Measurements from ENCODE around the gene ST6GAL1. TPM values are rescaled to one million over a fixed set of nuclear protein-coding genes. Genes with fewer than 3 reads are reported as not detected.
A peak's percentile ranks its signal among the peaks of the same experiment; 100 is the strongest.

ST6GAL1 gene
- total RNA-seq, 1 donor from 2014 or later = 84.3 TPM

GRCh38 chr3:186984064-186984463 lies 53.7 kb downstream of the ST6GAL1 start:
- TF ChIP-seq, protein P1, sequence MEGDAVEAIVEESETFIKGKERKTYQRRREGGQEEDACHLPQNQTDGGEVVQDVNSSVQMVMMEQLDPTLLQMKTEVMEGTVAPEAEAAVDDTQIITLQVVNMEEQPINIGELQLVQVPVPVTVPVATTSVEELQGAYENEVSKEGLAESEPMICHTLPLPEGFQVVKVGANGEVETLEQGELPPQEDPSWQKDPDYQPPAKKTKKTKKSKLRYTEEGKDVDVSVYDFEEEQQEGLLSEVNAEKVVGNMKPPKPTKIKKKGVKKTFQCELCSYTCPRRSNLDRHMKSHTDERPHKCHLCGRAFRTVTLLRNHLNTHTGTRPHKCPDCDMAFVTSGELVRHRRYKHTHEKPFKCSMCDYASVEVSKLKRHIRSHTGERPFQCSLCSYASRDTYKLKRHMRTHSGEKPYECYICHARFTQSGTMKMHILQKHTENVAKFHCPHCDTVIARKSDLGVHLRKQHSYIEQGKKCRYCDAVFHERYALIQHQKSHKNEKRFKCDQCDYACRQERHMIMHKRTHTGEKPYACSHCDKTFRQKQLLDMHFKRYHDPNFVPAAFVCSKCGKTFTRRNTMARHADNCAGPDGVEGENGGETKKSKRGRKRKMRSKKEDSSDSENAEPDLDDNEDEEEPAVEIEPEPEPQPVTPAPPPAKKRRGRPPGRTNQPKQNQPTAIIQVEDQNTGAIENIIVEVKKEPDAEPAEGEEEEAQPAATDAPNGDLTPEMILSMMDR (IDR thresholded peaks at IDR 0.05; ENCODE audit: borderline replicate concordance) = no peak
- H3K36me3 ChIP-seq = no peaks in the 10 kb centered on the region
- H3K4me1 ChIP-seq = peaks cover 72% of the 10 kb centered on the region
- DNase-seq = no peak
- intact Hi-C loops (cut with micrococcal nuclease) = no loop called here
- H3K4me3 ChIP-seq = no peak overlapping the region
- H3K27ac ChIP-seq (replicated peaks) = peak overlapping the region; percentile 63
- H3K27me3 ChIP-seq (ENCODE audit: low read depth) = no peaks in the 10 kb centered on the region
- H3K9me3 ChIP-seq (replicated peaks) = no peaks in the 10 kb centered on the region

DNA sequence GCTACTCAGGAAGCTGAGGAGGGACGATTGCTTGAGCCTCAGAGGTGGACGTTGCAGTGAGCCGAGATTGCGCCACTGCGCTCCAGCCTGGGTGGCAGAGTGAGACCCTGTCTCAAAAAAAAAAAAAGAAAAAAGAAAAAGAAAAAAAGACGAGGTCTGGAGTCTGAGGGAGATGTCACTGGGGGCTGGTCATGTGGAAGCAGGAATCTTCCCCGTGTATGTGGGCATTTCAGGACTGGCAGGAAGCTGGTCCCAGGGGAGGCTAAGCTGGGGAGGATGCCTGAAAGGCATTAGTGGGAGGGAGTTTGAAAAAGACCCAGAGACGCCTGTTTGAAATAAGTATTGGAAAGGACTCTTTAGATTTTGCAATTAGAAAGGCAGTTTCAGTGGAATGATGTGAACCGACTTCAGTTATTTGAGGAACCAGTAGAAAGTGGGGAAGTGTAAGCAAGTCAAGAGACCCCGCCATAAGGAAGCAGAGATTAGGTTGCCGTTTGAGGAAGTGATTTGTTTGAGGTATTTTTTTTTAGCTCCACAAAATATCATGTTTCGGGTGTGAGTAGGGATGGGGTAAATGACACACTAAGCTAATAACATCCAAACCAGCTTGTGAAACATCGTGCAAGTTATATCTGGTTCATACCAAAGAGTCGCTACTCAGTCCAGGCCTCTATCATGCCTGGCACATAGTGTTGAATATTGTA lies 55.5 kb downstream of the ST6GAL1 start:
- peak overlapping the region; percentile 65 for H3K27ac ChIP-seq (replicated peaks)
- no peaks in the 10 kb centered on the region for H3K27me3 ChIP-seq (ENCODE audit: low read depth)
- no peaks in the 10 kb centered on the region for H3K36me3 ChIP-seq
- peaks cover 73% of the 10 kb centered on the region for H3K4me1 ChIP-seq
- no peak for DNase-seq
- intact Hi-C loops (cut with micrococcal nuclease) = no loop called here
- H3K4me3 ChIP-seq = peak overlapping the region; percentile 43
- no peaks in the 10 kb centered on the region for H3K9me3 ChIP-seq (replicated peaks)
- TF ChIP-seq, protein P1 (IDR thresholded peaks at IDR 0.05; ENCODE audit: borderline replicate concordance) = no peak

GRCh38 chr3:186986406-186986805 lies 56.1 kb downstream of the ST6GAL1 start:
- Histone ChIP-seq H3K36me3 (peaks cover 3% of the 10 kb centered on the region), H3K4me3 (peak overlapping the region; percentile 1), H3K9me3 (replicated peaks) (no peaks in the 10 kb centered on the region), H3K27ac (replicated peaks) (peak overlapping the region; percentile 65), H3K4me1 (peaks cover 73% of the 10 kb centered on the region), H3K27me3 (ENCODE audit: low read depth) (no peaks in the 10 kb centered on the region)
- DNase-seq = no peak
- intact Hi-C loops (cut with micrococcal nuclease) = no loop called here
- TF ChIP-seq, protein P1 (IDR thresholded peaks at IDR 0.05; ENCODE audit: borderline replicate concordance) = no peak

GRCh38 chr3:186986816-186987215 lies 56.5 kb downstream of the ST6GAL1 start:
- TF ChIP-seq, protein P1 (IDR thresholded peaks at IDR 0.05; ENCODE audit: borderline replicate concordance) = no peak
- H3K4me3 ChIP-seq = peak overlapping the region; percentile 1
- intact Hi-C loops (cut with micrococcal nuclease) = no loop called here
- peaks cover 75% of the 10 kb centered on the region for H3K4me1 ChIP-seq
- H3K9me3 ChIP-seq (replicated peaks) = no peaks in the 10 kb centered on the region
- no peak for DNase-seq
- no peaks in the 10 kb centered on the region for H3K27me3 ChIP-seq (ENCODE audit: low read depth)
- peaks cover 5% of the 10 kb centered on the region for H3K36me3 ChIP-seq
- H3K27ac ChIP-seq (replicated peaks) = peak overlapping the region; percentile 65

GRCh38 chr3:186988806-186989205 lies 58.5 kb downstream of the ST6GAL1 start:
- Histone ChIP-seq H3K9me3 (replicated peaks) (no peaks in the 10 kb centered on the region), H3K4me3 (no peak overlapping the region), H3K4me1 (peaks cover 77% of the 10 kb centered on the region), H3K27ac (replicated peaks) (peak overlapping the region; percentile 59), H3K27me3 (ENCODE audit: low read depth) (no peaks in the 10 kb centered on the region), H3K36me3 (peaks cover 8% of the 10 kb centered on the region)
- TF ChIP-seq, protein P1 (IDR thresholded peaks at IDR 0.05; ENCODE audit: borderline replicate concordance) = no peak
- intact Hi-C loops (cut with micrococcal nuclease) = no loop called here
- no peak for DNase-seq
